ENCODE data around the gene LRRFIP1. TPM values are rescaled to one million over a fixed set of nuclear protein-coding genes. Genes with fewer than 3 reads are reported as not detected.
A peak's percentile ranks its signal among the peaks of the same experiment; 100 is the strongest.
"Not testable (repeated sequence)": the region's sequence is repeated elsewhere in the genome, so short reads cannot be mapped to it uniquely, and the experiment has no call there.

The LRRFIP1 gene
- total and polyA plus RNA-seq, 10 donors: 40.4 to 164 (median 124) TPM

- no peak overlapping the region for H3K4me3 ChIP-seq
- H3K36me3 ChIP-seq: peaks cover 0 to 84% (median 60%) of the 10 kb centered on the region in 6 donors
- H3K4me1 ChIP-seq: peaks cover 5 to 28% (median 11%) of the 10 kb centered on the region in 6 donors
- DNase-seq: no peak
- TF ChIP-seq CTCF (IDR thresholded peaks at IDR 0.05 in 8 of 11, conservative IDR thresholded peaks at IDR 0.05 in 3 of 11) (no peak), POLR2AphosphoS5 (IDR thresholded peaks at IDR 0.05) (peak in 2 of 3 donors; percentile 18 to 21), POLR2A (IDR thresholded peaks at IDR 0.05) (no peak)
- 89 to 94% (median 92%) methylated on average over 11 of the region's 11 CpGs for WGBS, 5 donors
- intact Hi-C loops (cut with DNase I; ENCODE audit: low total_unique reads): loop anchor here (10.0 kb wide), 2 partner anchors 164 to 234 kb away; no protein-coding TSS in a partner anchor
- no peak overlapping the region for H3K27ac ChIP-seq
- H3K9me3 ChIP-seq: no peaks in the 10 kb centered on the region
- no peaks in the 10 kb centered on the region for H3K27me3 ChIP-seq (replicated peaks in 1 of 7)
Observed at GRCh38 chr2:237749002-237749401, 121.6 kb downstream of the LRRFIP1 start.

GRCh38 chr2:237749961-237750360 lies 122.6 kb downstream of the LRRFIP1 start:
- 81 to 94% (median 84%) methylated on average over 2 of the region's 2 CpGs for WGBS, 5 donors
- intact Hi-C loops (cut with DNase I; ENCODE audit: low total_unique reads): loop anchor here (10.0 kb wide), 2 partner anchors 165 to 235 kb away; no protein-coding TSS in a partner anchor
- H3K4me1 ChIP-seq: peaks cover under 1 to 18% (median 3%) of the 10 kb centered on the region in 6 donors
- peaks cover 0 to 89% (median 70%) of the 10 kb centered on the region in 6 donors for H3K36me3 ChIP-seq
- no peak overlapping the region for H3K27ac ChIP-seq
- H3K9me3 ChIP-seq: no peaks in the 10 kb centered on the region
- no peaks in the 10 kb centered on the region for H3K27me3 ChIP-seq (replicated peaks in 1 of 7)
- TF ChIP-seq POLR2AphosphoS5 (IDR thresholded peaks at IDR 0.05) (no peak), CTCF (IDR thresholded peaks at IDR 0.05 in 8 of 11, conservative IDR thresholded peaks at IDR 0.05 in 3 of 11) (no peak), POLR2A (IDR thresholded peaks at IDR 0.05) (no peak)
- no peak for DNase-seq
- no peak overlapping the region for H3K4me3 ChIP-seq

- DNase-seq; H3K9me3 ChIP-seq; H3K27me3 ChIP-seq (replicated peaks in 1 of 7); intact Hi-C loops (cut with DNase I; ENCODE audit: low total_unique reads); H3K27ac ChIP-seq; H3K4me3 ChIP-seq: not testable (repeated sequence)
- H3K4me1 ChIP-seq: peaks cover 0 to 13% (median under 1%) of the 10 kb centered on the region in 6 donors
- peak in 2 of 3 donors; percentile 11 to 23 for TF ChIP-seq POLR2AphosphoS5 (IDR thresholded peaks at IDR 0.05)
- peaks cover 0 to 94% (median 75%) of the 10 kb centered on the region in 6 donors for H3K36me3 ChIP-seq
- 94 to 99% (median 96%) methylated on average over 15 of the region's 15 CpGs for WGBS, 5 donors
Observed at GRCh38 chr2:237750441-237750840, 123.1 kb downstream of the LRRFIP1 start.

- TF ChIP-seq CTCF (IDR thresholded peaks at IDR 0.05 in 8 of 11, conservative IDR thresholded peaks at IDR 0.05 in 3 of 11) (no peak), POLR2A (IDR thresholded peaks at IDR 0.05) (no peak), POLR2AphosphoS5 (IDR thresholded peaks at IDR 0.05) (no peak)
- H3K9me3 ChIP-seq: no peaks in the 10 kb centered on the region
- peaks cover 0 to 9% (median 0%) of the 10 kb centered on the region in 6 donors for H3K4me1 ChIP-seq
- H3K27me3 ChIP-seq (replicated peaks in 1 of 7): no peaks in the 10 kb centered on the region
- H3K4me3 ChIP-seq: no peak overlapping the region
- H3K36me3 ChIP-seq: peaks cover 5 to 100% (median 91%) of the 10 kb centered on the region in 6 donors
- H3K27ac ChIP-seq: no peak overlapping the region
- WGBS, 5 donors: 32 to 51% (median 34%) methylated on average over 5 of the region's 5 CpGs
- intact Hi-C loops (cut with DNase I; ENCODE audit: low total_unique reads): no loop called here
- no peak for DNase-seq
Observed at GRCh38 chr2:237752761-237753165, 125.4 kb downstream of the LRRFIP1 start.

All from spleen (tissue), 11 donors.